PC-3 (cell line): ENCODE measurements around the gene OSBPL7.

Experiments
- EZH2 ChIP-seq: fragments of 300-600 bp; sonication (generic); IDR thresholded peaks from one replicate; pipeline ENCODE4 v1.6.1; 2017; ENCODE audit warnings: antibody characterized with exemption, mild to moderate bottlenecking, low read length; ENCODE audit not compliant: unreplicated experiment
- EZH2phosphoT487 ChIP-seq: fragments of 300-600 bp; sonication (generic); IDR thresholded peaks from 2 replicates; pipeline ENCODE4 v1.6.1; 2018; ENCODE audit warnings: mild to moderate bottlenecking, antibody characterized with exemption, low read length, borderline replicate concordance
- TF ChIP-seq, protein P1 (sequence below): fragments of 300-600 bp; sonication (generic); conservative IDR thresholded peaks from 2 replicates; pipeline ENCODE4 v1.5.1; 2017; ENCODE audit warnings: antibody characterized with exemption, low read depth, mild to moderate bottlenecking, low read length

DNA sequence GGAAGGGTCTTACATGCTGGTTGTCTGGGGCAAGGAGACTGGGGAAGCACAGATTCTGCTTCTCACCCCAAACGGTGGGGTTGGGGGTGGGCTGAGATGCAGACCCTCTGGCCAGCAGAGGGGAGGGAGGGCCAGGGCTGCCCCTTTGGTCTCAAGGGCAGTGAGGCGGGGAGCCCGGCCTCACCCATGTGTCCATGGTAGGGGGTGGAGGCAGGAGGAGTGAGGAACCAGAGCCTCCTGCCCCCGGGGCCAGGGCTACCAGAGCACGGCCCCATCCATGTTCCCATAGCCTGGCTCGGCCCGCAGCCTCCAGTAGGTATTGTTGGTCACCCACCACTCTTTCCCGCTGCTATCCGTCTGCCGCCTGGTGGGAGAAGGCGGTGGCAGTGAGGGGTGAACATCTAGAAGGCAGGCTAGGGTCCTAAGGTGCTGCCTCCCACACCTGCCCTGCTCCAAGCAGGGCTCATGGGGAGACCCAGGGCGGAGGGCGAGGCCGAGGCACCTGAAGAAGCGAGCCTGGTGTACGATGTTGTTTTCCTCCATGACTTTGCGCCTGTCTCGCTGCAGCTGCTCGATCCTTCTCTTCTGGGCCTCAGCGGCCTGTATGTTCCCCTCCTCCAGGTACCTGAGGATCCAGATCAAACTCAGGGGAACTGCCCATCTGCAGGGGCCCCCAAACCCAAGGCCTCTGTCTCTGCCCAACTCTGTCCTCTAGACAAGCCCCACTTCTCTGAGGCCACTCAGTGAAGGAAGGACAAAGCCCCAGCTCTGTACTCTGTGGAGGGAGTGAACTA is 13.4 kb downstream of the OSBPL7 start:
- TF ChIP-seq, protein P1, sequence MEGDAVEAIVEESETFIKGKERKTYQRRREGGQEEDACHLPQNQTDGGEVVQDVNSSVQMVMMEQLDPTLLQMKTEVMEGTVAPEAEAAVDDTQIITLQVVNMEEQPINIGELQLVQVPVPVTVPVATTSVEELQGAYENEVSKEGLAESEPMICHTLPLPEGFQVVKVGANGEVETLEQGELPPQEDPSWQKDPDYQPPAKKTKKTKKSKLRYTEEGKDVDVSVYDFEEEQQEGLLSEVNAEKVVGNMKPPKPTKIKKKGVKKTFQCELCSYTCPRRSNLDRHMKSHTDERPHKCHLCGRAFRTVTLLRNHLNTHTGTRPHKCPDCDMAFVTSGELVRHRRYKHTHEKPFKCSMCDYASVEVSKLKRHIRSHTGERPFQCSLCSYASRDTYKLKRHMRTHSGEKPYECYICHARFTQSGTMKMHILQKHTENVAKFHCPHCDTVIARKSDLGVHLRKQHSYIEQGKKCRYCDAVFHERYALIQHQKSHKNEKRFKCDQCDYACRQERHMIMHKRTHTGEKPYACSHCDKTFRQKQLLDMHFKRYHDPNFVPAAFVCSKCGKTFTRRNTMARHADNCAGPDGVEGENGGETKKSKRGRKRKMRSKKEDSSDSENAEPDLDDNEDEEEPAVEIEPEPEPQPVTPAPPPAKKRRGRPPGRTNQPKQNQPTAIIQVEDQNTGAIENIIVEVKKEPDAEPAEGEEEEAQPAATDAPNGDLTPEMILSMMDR = no peak
- TF ChIP-seq EZH2 (no peak), EZH2phosphoT487 (no peak)
